ENCODE data around the gene RESP18. TPM values are rescaled to one million over a fixed set of nuclear protein-coding genes. Genes with fewer than 3 reads are reported as not detected.
A peak's percentile ranks its signal among the peaks of the same experiment; 100 is the strongest.

RESP18 gene
- total and polyA plus RNA-seq, 2 of the 4 experiments (the other 2 are of a cell fraction), result not detected

GRCh38 chr2:219308142-219309101, 24.1 kb downstream of the RESP18 start (continued):
- no peak for TF ChIP-seq RFX5 (IDR thresholded peaks at IDR 0.05; ENCODE audit: low read depth, low read length)
- TF ChIP-seq CHD1 (IDR thresholded peaks at IDR 0.05; ENCODE audit: low read depth, low read length), result no peak; the same call in 1 of the 2 replicates

GRCh38 chr2:219306047-219306446, 26.5 kb downstream of the RESP18 start:
- Histone ChIP-seq H2BK5ac (ENCODE audit: low read depth, low read length, poor library complexity, severe bottlenecking) (no peak overlapping the region), H3K4me1 (ENCODE audit: control insufficient read depth, insufficient read depth, low read length) (peaks cover 6% of the 10 kb centered on the region; the same call in 1 of the 2 replicates), H3K9me3 (ENCODE audit: control insufficient read depth, insufficient read depth, low read length) (no peaks in the 10 kb centered on the region), H2AK5ac (ENCODE audit: low read depth, low read length) (no peak overlapping the region), H2BK120ac (ENCODE audit: low read depth, low read length) (no peak overlapping the region), H3K23ac (ENCODE audit: low read depth, low read length) (no peak overlapping the region), H3K18ac (ENCODE audit: low read depth, low read length) (no peak overlapping the region), H2BK15ac (ENCODE audit: low read depth, low read length) (no peak overlapping the region), H3K36me3 (ENCODE audit: control insufficient read depth, insufficient read depth, low read length) (peaks cover 4% of the 10 kb centered on the region), H4K8ac (ENCODE audit: low read depth in 2 of 2, low read length in 2 of 2) (no peak overlapping the region), H3K9me1 (ENCODE audit: insufficient read depth, low read length) (no peaks in the 10 kb centered on the region), H3K27me3 (ENCODE audit: control insufficient read depth, insufficient read depth, low read length) (no peaks in the 10 kb centered on the region; the same call in 1 of the 2 replicates), H4K91ac (ENCODE audit: insufficient read depth, low read depth, low read length) (no peak overlapping the region), H2AFZ (replicated peaks; ENCODE audit: low read length, poor library complexity) (no peak overlapping the region), H3K27ac (ENCODE audit: insufficient read depth, low read length) (no peak overlapping the region), H2BK20ac (ENCODE audit: low read depth, low read length) (no peak overlapping the region), H3K79me1 (ENCODE audit: low read depth in 1 of 2, low read length in 2 of 2) (no peaks in the 10 kb centered on the region), H3K4me2 (ENCODE audit: low read depth, low read length) (no peak overlapping the region), H3K4me3 (ENCODE audit: insufficient read depth, low read depth, low read length) (no peak overlapping the region), H2AK9ac (replicated peaks; ENCODE audit: low read depth, low read length, poor library complexity) (no peak overlapping the region), H3K56ac (ENCODE audit: extremely low read depth, insufficient read depth, low read length) (no peak overlapping the region), H4K5ac (ENCODE audit: low read depth, low read length) (no peak overlapping the region), H3K9ac (ENCODE audit: low read depth, low read length) (no peak overlapping the region), H3K4ac (ENCODE audit: low read depth, low read length) (no peak overlapping the region), H3K14ac (replicated peaks; ENCODE audit: low read depth, low read length) (no peak overlapping the region), H4K20me1 (ENCODE audit: insufficient read depth, low read length) (peaks cover 7% of the 10 kb centered on the region)
- TF ChIP-seq BHLHE40 (IDR thresholded peaks at IDR 0.05; ENCODE audit: low read depth, low read length), result no peak
- TF ChIP-seq MAFK (IDR thresholded peaks at IDR 0.05; ENCODE audit: low read depth, low read length), result peak; percentile 64
- POLR2A ChIA-PET (ENCODE audit: unreplicated experiment), result no interaction called here
- dilution Hi-C loops (cut with HindIII; ENCODE audit: low sequenced_read_pairs, unreplicated experiment) (no loop called here), in situ Hi-C loops (cut with MboI; ENCODE audit: low sequenced_read_pairs) (no loop called here), intact Hi-C loops (cut with micrococcal nuclease) (loop anchor here (5.0 kb wide), 1 partner anchor 36 kb away; no protein-coding TSS in a partner anchor)
- ATAC-seq (ENCODE audit: low read depth) (no peak), DNase-seq (no peak)
- WGBS, 2 experiments (ENCODE audit: extremely low coverage in 2 of 2, insufficient read length in 1 of 2), result 100% methylated on average over 1 of the region's 1 CpG; no CpG with 5 or more reads in 1 of the 2 experiments
- CTCF ChIA-PET, result interaction anchor here (1.5 to 2.5 kb wide), 2 partner anchors 11 to 28 kb away, joined by 3 to 10 read pairs; no protein-coding TSS in a partner anchor
- BruUV-seq (replicated peaks), result no TSS peak

Measured in IMR-90 (cell line).